RWPE2 (cell line): ENCODE measurements around the gene HNRNPA2B1.

Experiments used
- ATAC-seq: fragments of 200-7000 bp; cut with Tn5 transposase; 3 replicates; pipeline ENCODE4 v1.9.1; 2021; ENCODE audit warnings: low read depth
- DNase-seq: peaks from one replicate; pipeline ENCODE4 v3.0.0-alpha.2; 2020; ENCODE audit warnings: low spot score
- H3K27ac ChIP-seq: fragments of 450-650 bp; 2 replicates; pipeline ENCODE4 v1.5.1; 2017; ENCODE audit warnings: mild to moderate bottlenecking; ENCODE audit not compliant: poor library complexity, severe bottlenecking
- H3K27me3 ChIP-seq: fragments of 250-450 bp; sonication (Bioruptor Pico); 2 replicates; pipeline ENCODE4 v1.5.1; 2021; ENCODE audit warnings: mild to moderate bottlenecking, moderate library complexity; ENCODE audit not compliant: insufficient read depth, poor library complexity, severe bottlenecking
- H3K36me3 ChIP-seq: fragments of 250-450 bp; sonication (Bioruptor Pico); 2 replicates; pipeline ENCODE4 v1.5.1; 2020; ENCODE audit warnings: low read depth, mild to moderate bottlenecking, moderate library complexity
- H3K4me1 ChIP-seq: fragments of 250-450 bp; sonication (Bioruptor Pico); 2 replicates; pipeline ENCODE4 v1.5.1; 2021; ENCODE audit warnings: mild to moderate bottlenecking, moderate library complexity; ENCODE audit not compliant: insufficient read depth, poor library complexity, severe bottlenecking
- H3K4me3 ChIP-seq: fragments of 250-450 bp; sonication (Bioruptor Pico); 2 replicates; pipeline ENCODE4 v1.5.1; 2021; ENCODE audit warnings: mild to moderate bottlenecking, moderate library complexity; ENCODE audit not compliant: severe bottlenecking
- H3K9me3 ChIP-seq: fragments of 250-450 bp; sonication (Bioruptor Pico); 2 replicates; pipeline ENCODE4 v1.5.1; 2021; ENCODE audit warnings: mild to moderate bottlenecking, moderate library complexity; ENCODE audit not compliant: severe bottlenecking
- TF ChIP-seq, protein P1 (sequence below): fragments of 450-650 bp; IDR thresholded peaks from one replicate; pipeline ENCODE4 v1.5.1; 2017; ENCODE audit warnings: mild to moderate bottlenecking, moderate library complexity; ENCODE audit not compliant: poor library complexity, severe bottlenecking

Gene HNRNPA2B1

DNA sequence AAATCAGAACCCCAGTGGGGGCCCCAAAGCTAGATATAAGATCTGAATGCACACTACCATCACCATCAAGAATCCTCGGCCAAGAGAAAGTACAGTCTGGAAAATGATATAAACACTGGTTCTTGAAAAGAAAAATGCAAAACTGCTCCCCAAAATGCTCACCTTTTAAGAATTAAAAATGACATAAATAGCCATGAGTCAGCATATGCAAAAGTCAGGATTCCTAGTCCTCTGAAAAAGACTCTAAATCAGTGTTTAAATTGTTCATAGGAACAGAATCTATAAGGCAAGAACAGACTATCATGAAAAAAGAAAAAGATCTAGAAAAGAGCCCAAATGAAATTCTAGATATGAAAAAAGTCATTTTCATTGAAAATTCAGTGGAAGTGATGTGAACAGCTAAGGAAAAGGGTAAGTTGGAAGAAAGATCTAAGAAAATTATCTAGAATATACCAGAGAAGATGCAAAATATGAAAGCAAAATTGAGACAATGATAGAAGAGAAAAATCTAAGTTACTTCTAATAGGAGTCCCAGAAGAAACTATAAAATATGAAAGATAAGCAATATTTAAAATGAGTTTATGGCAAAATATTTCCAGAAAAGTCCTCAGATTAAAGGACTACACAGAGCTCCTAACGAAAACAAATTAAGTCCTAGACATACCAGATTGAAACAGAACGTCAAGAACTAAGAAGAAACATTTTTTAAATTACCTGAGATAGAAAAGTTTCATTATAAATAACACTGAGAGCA is 18.9 kb downstream of the HNRNPA2B1 start:
- Histone ChIP-seq H3K4me3 (no peak overlapping the region), H3K27ac (peak overlapping the region; percentile 12), H3K27me3 (no peaks in the 10 kb centered on the region), H3K4me1 (no peaks in the 10 kb centered on the region), H3K9me3 (no peaks in the 10 kb centered on the region), H3K36me3 (peaks cover 17% of the 10 kb centered on the region)
- no peak for DNase-seq
- TF ChIP-seq, protein P1, sequence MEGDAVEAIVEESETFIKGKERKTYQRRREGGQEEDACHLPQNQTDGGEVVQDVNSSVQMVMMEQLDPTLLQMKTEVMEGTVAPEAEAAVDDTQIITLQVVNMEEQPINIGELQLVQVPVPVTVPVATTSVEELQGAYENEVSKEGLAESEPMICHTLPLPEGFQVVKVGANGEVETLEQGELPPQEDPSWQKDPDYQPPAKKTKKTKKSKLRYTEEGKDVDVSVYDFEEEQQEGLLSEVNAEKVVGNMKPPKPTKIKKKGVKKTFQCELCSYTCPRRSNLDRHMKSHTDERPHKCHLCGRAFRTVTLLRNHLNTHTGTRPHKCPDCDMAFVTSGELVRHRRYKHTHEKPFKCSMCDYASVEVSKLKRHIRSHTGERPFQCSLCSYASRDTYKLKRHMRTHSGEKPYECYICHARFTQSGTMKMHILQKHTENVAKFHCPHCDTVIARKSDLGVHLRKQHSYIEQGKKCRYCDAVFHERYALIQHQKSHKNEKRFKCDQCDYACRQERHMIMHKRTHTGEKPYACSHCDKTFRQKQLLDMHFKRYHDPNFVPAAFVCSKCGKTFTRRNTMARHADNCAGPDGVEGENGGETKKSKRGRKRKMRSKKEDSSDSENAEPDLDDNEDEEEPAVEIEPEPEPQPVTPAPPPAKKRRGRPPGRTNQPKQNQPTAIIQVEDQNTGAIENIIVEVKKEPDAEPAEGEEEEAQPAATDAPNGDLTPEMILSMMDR, result no peak
- no peak for ATAC-seq

GRCh38 chr7:26180792-26181198 is 19.8 kb downstream of the HNRNPA2B1 start:
- no peaks in the 10 kb centered on the region for H3K9me3 ChIP-seq
- H3K36me3 ChIP-seq, result peaks cover 9% of the 10 kb centered on the region
- TF ChIP-seq, protein P1, result no peak
- DNase-seq, result no peak
- ATAC-seq, result no peak
- no peak overlapping the region for H3K27ac ChIP-seq
- H3K4me1 ChIP-seq, result no peaks in the 10 kb centered on the region
- H3K27me3 ChIP-seq, result no peaks in the 10 kb centered on the region
- H3K4me3 ChIP-seq, result no peak overlapping the region

DNA sequence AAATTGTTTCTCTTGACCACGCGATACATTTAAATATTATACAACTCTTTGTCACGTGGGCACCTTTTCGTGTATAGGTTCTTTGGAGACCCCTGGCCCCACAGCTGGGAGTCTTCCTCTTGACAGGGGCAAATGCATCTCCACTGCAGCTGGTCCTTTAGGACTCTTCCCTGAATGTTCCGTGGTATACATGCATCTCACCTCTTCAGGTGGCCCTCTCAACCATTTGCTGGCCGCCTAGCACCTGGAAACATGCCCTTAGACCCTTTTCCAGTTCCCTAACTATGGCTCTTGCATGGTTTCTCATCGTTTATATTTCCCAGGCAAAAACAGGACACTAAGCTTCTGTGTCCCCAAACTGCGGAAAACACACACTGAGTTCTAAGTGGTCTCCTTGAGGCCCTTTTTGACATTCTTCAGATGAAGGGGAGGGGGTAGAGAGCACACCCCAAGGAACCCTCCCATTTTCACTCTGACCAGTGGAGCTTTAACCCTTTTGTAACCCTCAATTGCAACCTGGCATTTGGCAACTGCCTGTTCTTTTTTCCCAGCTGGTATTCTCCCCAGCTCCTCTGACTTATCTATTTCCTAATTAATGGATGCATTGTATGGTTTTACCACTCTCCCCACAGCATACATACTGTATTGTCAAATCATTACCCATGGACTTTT is 20.6 kb downstream of the HNRNPA2B1 start:
- no peak overlapping the region for H3K27ac ChIP-seq
- no peaks in the 10 kb centered on the region for H3K4me1 ChIP-seq
- 0 out of 3 replicates have a peak, but pooled peaks have one; percentile 2 for ATAC-seq
- H3K9me3 ChIP-seq, result no peaks in the 10 kb centered on the region
- H3K36me3 ChIP-seq, result peaks cover 4% of the 10 kb centered on the region; the same call in 1 of the 2 replicates
- no peaks in the 10 kb centered on the region for H3K27me3 ChIP-seq
- no peak for DNase-seq
- TF ChIP-seq, protein P1, result no peak
- H3K4me3 ChIP-seq, result no peak overlapping the region

DNA sequence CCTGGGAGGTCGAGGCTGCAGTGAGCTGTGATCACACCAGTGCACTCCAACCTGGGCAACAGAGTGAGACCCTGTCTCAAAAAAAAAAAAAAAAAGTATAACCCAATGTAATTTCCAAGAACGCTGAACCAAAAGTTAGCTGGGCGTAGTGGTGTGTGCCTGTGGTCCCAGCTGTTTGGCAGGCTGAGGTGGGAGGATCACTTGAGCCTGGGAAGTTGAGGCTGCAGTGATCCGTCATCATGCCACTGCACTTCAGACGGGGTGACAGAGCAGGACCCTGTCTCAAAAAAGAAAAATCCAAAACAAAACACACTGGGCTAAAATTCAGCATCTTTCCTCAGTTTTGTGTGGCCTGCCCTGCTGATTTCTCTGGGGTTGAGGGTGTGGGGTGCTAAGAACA is 21.1 kb downstream of the HNRNPA2B1 start:
- Histone ChIP-seq H3K36me3 (no peaks in the 10 kb centered on the region), H3K4me1 (no peaks in the 10 kb centered on the region), H3K9me3 (no peaks in the 10 kb centered on the region), H3K4me3 (no peak overlapping the region), H3K27ac (no peak overlapping the region), H3K27me3 (no peaks in the 10 kb centered on the region)
- ATAC-seq, result no peak
- DNase-seq, result no peak
- TF ChIP-seq, protein P1, result no peak
